GM23338 (cell line): Measurements from ENCODE around the gene MTAP. TPM values are rescaled to one million over a fixed set of nuclear protein-coding genes. Genes with fewer than 3 reads are reported as not detected.

Experiments used
- ATAC-seq: fragments of 200-7000 bp; cut with Tn5 transposase; 3 replicates; pipeline ENCODE4 v1.9.1; 2020
- DNase-seq: peaks from one replicate; pipeline ENCODE4 v3.0.0-alpha.2; 2015; ENCODE audit warnings: low spot score
- H2AFZ ChIP-seq: fragments of 200-600 bp; sonication (generic); 2 replicates; pipeline ENCODE4 v1.8.0; 2016; ENCODE audit warnings: antibody characterized with exemption, mild to moderate bottlenecking, moderate library complexity
- H3F3A ChIP-seq: fragments of 200-600 bp; sonication (generic); replicated peaks from 2 replicates; pipeline ENCODE4 v1.8.0; 2017; ENCODE audit warnings: antibody characterized with exemption, mixed run types, low read depth
- H3K27ac ChIP-seq: fragments of 200-600 bp; sonication (generic); 2 replicates; pipeline ENCODE4 v1.6.1; 2016; ENCODE audit warnings: low read depth
- H3K27me3 ChIP-seq: fragments of 200-600 bp; sonication (generic); 2 replicates; pipeline ENCODE4 v1.8.0; 2016; ENCODE audit warnings: mild to moderate bottlenecking, mixed run types, moderate library complexity; ENCODE audit not compliant: insufficient read depth
- H3K36me3 ChIP-seq: fragments of 200-600 bp; sonication (generic); 2 replicates; pipeline ENCODE4 v1.8.0; 2016; ENCODE audit warnings: mild to moderate bottlenecking; ENCODE audit not compliant: insufficient read depth
- H3K4me1 ChIP-seq: fragments of 200-600 bp; sonication (generic); 2 replicates; pipeline ENCODE4 v1.8.0; 2016; ENCODE audit warnings: mild to moderate bottlenecking, moderate library complexity; ENCODE audit not compliant: insufficient read depth
- H3K4me2 ChIP-seq: fragments of 200-600 bp; sonication (generic); 2 replicates; pipeline ENCODE4 v1.7.1; 2017; ENCODE audit warnings: mixed run types
- H3K4me3 ChIP-seq: fragments of 200-600 bp; sonication (generic); 2 replicates; pipeline ENCODE4 v1.6.1; 2016; ENCODE audit warnings: mixed run types
- H3K79me2 ChIP-seq: fragments of 200-600 bp; sonication (generic); replicated peaks from 2 replicates; pipeline ENCODE4 v1.8.0; 2017; ENCODE audit warnings: mild to moderate bottlenecking; ENCODE audit not compliant: insufficient read depth
- H3K9me2 ChIP-seq: fragments of 200-600 bp; sonication (generic); 2 replicates; pipeline ENCODE4 v1.8.0; 2017; ENCODE audit not compliant: insufficient read depth
- H4K20me1 ChIP-seq: fragments of 200-600 bp; sonication (generic); replicated peaks from 2 replicates; pipeline ENCODE4 v1.8.0; 2017; ENCODE audit warnings: mild to moderate bottlenecking; ENCODE audit not compliant: insufficient read depth
- H3K27ac Mint-ChIP-seq: 2 replicates; pipeline ENCODE4 v1.8.0; 2020; ENCODE audit warnings: inconsistent platforms, mild to moderate bottlenecking, moderate library complexity, mixed read lengths
- H3K27me3 Mint-ChIP-seq: 3 replicates; pipeline ENCODE4 v1.8.0; 2022; ENCODE audit warnings: low read depth, mild to moderate bottlenecking, moderate library complexity, mixed read lengths, inconsistent platforms; ENCODE audit not compliant: insufficient read depth, poor library complexity
- H3K36me3 Mint-ChIP-seq: 3 replicates; pipeline ENCODE4 v1.8.0; 2021; ENCODE audit warnings: low read depth, mild to moderate bottlenecking, inconsistent platforms, moderate library complexity, mixed read lengths
- H3K4me1 Mint-ChIP-seq: 3 replicates; pipeline ENCODE4 v1.8.0; 2020; ENCODE audit warnings: mild to moderate bottlenecking, inconsistent platforms, mixed read lengths
- H3K4me3 Mint-ChIP-seq: 3 replicates; pipeline ENCODE4 v1.8.0; 2021; ENCODE audit warnings: moderate library complexity, mild to moderate bottlenecking, inconsistent platforms, mixed read lengths
- H3K9me3 Mint-ChIP-seq: 3 replicates; pipeline ENCODE4 v1.8.0; 2020; ENCODE audit warnings: moderate library complexity, mild to moderate bottlenecking, inconsistent platforms, mixed read lengths
- ETS1 ChIP-seq: IDR thresholded peaks from 2 replicates; pipeline ENCODE4 v1.6.1; 2016; ENCODE audit warnings: antibody characterized with exemption
- EZH2 ChIP-seq: fragments of 200-600 bp; sonication (generic); IDR thresholded peaks from one replicate; pipeline ENCODE4 v1.8.0; 2017; ENCODE audit warnings: antibody characterized with exemption, mild to moderate bottlenecking, low read depth; ENCODE audit not compliant: unreplicated experiment
- EZH2phosphoT487 ChIP-seq: fragments of 200-600 bp; sonication (generic); IDR thresholded peaks from one replicate; pipeline ENCODE4 v1.8.1; 2018; ENCODE audit warnings: antibody characterized with exemption; ENCODE audit not compliant: unreplicated experiment
- POLR2AphosphoS5 ChIP-seq: IDR thresholded peaks from 2 replicates; pipeline ENCODE4 v1.6.1; 2016; ENCODE audit warnings: antibody characterized with exemption, low read depth
- polyA plus RNA-seq: library from polyadenylated mRNA; unstranded; fragments of >200 nt; fragmentation: Nextera tagmentation; extraction: Ambion mirVana; gene quantifications from 2 replicates; pipeline ENCODE4 v1.2.1, GENCODE V29; 2016
- total RNA-seq: library from RNA; depleted of rRNA; stranded (reverse); fragments of >200 nt; shearing (Covaris generic); gene quantifications from 2 replicates; pipeline ENCODE4 v1.2.3, GENCODE V29; 2014

MTAP gene
- total and polyA plus RNA-seq, 2 experiments from 2014 or later = 61.8 to 70.0 TPM

DNA sequence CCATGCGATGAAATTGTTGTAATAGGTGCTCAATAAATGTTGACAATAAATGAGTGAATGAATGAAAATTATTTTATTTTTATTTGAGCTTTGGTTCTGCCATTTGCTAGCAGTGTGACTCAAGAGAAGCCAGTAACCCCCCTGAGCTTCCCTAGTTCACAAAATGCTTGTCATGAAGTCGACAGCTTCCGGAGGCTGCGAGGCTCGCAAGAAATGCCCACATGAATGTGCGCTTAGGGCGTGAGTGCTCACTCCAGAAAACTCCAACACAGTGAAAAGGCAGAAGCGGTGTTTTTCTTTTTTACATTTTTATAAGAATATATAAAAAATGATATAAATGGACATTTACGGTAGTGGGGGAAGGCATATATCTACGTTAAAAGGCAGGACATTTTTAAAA lies 165.3 kb downstream of the MTAP start:
- Histone ChIP-seq H3K36me3 (no peaks in the 10 kb centered on the region; the same call in 1 of the 2 replicates), H3K9me2 (no peaks in the 10 kb centered on the region), H3K4me3 (no peak overlapping the region), H2AFZ (no peak overlapping the region), H3F3A (peaks cover 50% of the 10 kb centered on the region), H3K27me3 (peaks cover 100% of the 10 kb centered on the region), H4K20me1 (peaks cover 25% of the 10 kb centered on the region), H3K4me2 (peak overlapping the region; percentile 55), H3K27ac (no peak overlapping the region), H3K4me1 (peaks cover 54% of the 10 kb centered on the region), H3K79me2 (no peaks in the 10 kb centered on the region)
- H3K27me3 Mint-ChIP-seq = peaks cover 99% of the 10 kb centered on the region
- peaks cover 3% of the 10 kb centered on the region for H3K9me3 Mint-ChIP-seq
- peak overlapping the region; percentile 36; the same call in 1 of the 3 replicates for H3K4me3 Mint-ChIP-seq
- no peak overlapping the region for H3K27ac Mint-ChIP-seq
- no peak for ATAC-seq
- no peak for TF ChIP-seq POLR2AphosphoS5
- TF ChIP-seq EZH2 = peak; percentile 76
- DNase-seq = peak; percentile 26
- H3K36me3 Mint-ChIP-seq = no peaks in the 10 kb centered on the region; the same call in 2 of the 3 replicates
- peaks cover 46% of the 10 kb centered on the region for H3K4me1 Mint-ChIP-seq

GRCh38 chr9:21968331-21969010 lies 166.0 kb downstream of the MTAP start:
- peak; percentile 17 for ATAC-seq

More at GRCh38 chr9:21968331-21969010, 166.0 kb downstream of the MTAP start:
- peaks cover 3% of the 10 kb centered on the region for H3K9me3 Mint-ChIP-seq
- peaks cover 100% of the 10 kb centered on the region for H3K27me3 ChIP-seq
- H3K4me3 Mint-ChIP-seq = peak overlapping the region; percentile 59
- H3K27me3 Mint-ChIP-seq = peaks cover 98% of the 10 kb centered on the region
- DNase-seq = peak; percentile 59
- peaks cover 54% of the 10 kb centered on the region for H3K4me1 ChIP-seq
- H3K27ac ChIP-seq = no peak overlapping the region
- no peak overlapping the region for H2AFZ ChIP-seq
- H3K36me3 ChIP-seq = no peaks in the 10 kb centered on the region; the same call in 1 of the 2 replicates
- H3K4me2 ChIP-seq = peak overlapping the region; percentile 60
- no peaks in the 10 kb centered on the region for H3K9me2 ChIP-seq
- no peaks in the 10 kb centered on the region for H3K79me2 ChIP-seq
- peaks cover 46% of the 10 kb centered on the region for H3K4me1 Mint-ChIP-seq
- peak; percentile 82 for TF ChIP-seq EZH2
- no peak for TF ChIP-seq POLR2AphosphoS5
- TF ChIP-seq EZH2phosphoT487 = peak; percentile 96
- TF ChIP-seq ETS1 = no peak
- H3K27ac Mint-ChIP-seq = no peak overlapping the region
- no peaks in the 10 kb centered on the region; the same call in 2 of the 3 replicates for H3K36me3 Mint-ChIP-seq
- peaks cover 30% of the 10 kb centered on the region for H4K20me1 ChIP-seq
- H3F3A ChIP-seq = peaks cover 51% of the 10 kb centered on the region
- H3K4me3 ChIP-seq = peak overlapping the region; percentile 35
